SK-N-SH treated with all-trans-retinoic acid at 6 μM for 48 hours (cell line): ENCODE results near the gene HIVEP2.

Source experiments
- CSDC2 ChIP-seq: fragments of 250-450 bp; sonication (Bioruptor Pico); IDR thresholded peaks from 2 replicates; pipeline ENCODE4 v1.5.0; 2020; ENCODE audit warnings: mild to moderate bottlenecking, moderate library complexity
- ESRRG ChIP-seq: fragments of 250-450 bp; sonication (Bioruptor Pico); IDR thresholded peaks from 2 replicates; pipeline ENCODE4 v1.6.1; 2021; ENCODE audit warnings: mild to moderate bottlenecking
- OSR1 ChIP-seq: fragments of 250-450 bp; sonication (Bioruptor Pico); IDR thresholded peaks from 2 replicates; pipeline ENCODE4 v1.8.0; 2022; ENCODE audit warnings: moderate library complexity, mild to moderate bottlenecking, inconsistent platforms
- PPARA ChIP-seq: fragments of 250-450 bp; sonication (Bioruptor Pico); IDR thresholded peaks from 2 replicates; pipeline ENCODE4 v1.5.0; 2020; ENCODE audit warnings: mild to moderate bottlenecking, borderline replicate concordance
- RARB ChIP-seq: fragments of 250-450 bp; sonication (Bioruptor Pico); IDR thresholded peaks from 2 replicates; pipeline ENCODE4 v1.8.0; 2021; ENCODE audit warnings: mild to moderate bottlenecking, moderate library complexity
- TOX ChIP-seq: fragments of 250-450 bp; sonication (Bioruptor Pico); IDR thresholded peaks from 2 replicates; pipeline ENCODE4 v1.8.0; 2021; ENCODE audit warnings: mild to moderate bottlenecking, moderate library complexity, borderline replicate concordance
- ZFP3 ChIP-seq: fragments of 250-450 bp; sonication (Bioruptor Pico); IDR thresholded peaks from 2 replicates; pipeline ENCODE4 v1.5.0; 2020; ENCODE audit warnings: mild to moderate bottlenecking, moderate library complexity
- ZFP30 ChIP-seq: fragments of 450-650 bp; formaldehyde crosslinking; IDR thresholded peaks from 2 replicates; pipeline ENCODE4 v1.5.0; 2022; ENCODE audit warnings: mild to moderate bottlenecking, moderate library complexity

DNA sequence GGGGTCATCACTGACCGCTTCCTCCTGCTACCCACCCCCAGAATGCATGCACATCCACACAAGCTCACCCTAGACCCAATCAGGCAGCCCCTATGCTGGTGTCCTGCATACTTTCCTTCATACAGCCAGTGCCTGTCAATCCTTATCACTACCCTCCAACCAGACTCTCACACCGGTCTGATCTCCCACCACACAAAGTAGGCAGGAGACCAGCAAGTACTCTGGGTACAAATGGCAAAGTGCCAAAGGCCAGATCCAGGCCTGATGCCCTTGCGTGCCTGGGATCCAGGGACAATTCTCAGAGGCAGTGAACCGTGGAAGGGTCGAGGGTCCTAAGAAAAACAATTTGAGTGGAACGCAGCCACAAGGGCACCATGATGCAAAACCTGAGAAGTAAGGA, 114.2 kb downstream of the HIVEP2 start:
- TF ChIP-seq ZFP3 (no peak), TOX (no peak), RARB (CRISPR knock-in tag) (no peak), ESRRG (no peak), CSDC2 (CRISPR knock-in tag) (no peak), ZFP30 (CRISPR knock-in tag) (no peak), PPARA (CRISPR knock-in tag) (no peak), OSR1 (no peak)
